T-helper 17 cell (primary cell): ENCODE measurements around the gene GUSB. TPM values are rescaled to one million over a fixed set of nuclear protein-coding genes. Genes with fewer than 3 reads are reported as not detected.

Source experiments
- ATAC-seq: fragments of 150-1000 bp; cut with Tn5 transposase; 2 replicates; pipeline ENCODE4 v1.10.0; 2021; ENCODE audit warnings: mild to moderate bottlenecking, moderate library complexity
- DNase-seq, 3 donors: peaks; one replicate each; pipeline versions ENCODE4 v3.0.0 to v3.0.0-alpha.2; 2020 to 2021
- H3K9me3 ChIP-seq: one replicate; pipeline ENCODE4 v1.7.0; 2013; ENCODE audit warnings: low read length, mild to moderate bottlenecking; ENCODE audit not compliant: control insufficient read depth, poor library complexity, severe bottlenecking
- H3K27ac Mint-ChIP-seq: one replicate; pipeline ENCODE4 v1.8.0; 2022; ENCODE audit warnings: mild to moderate bottlenecking, moderate library complexity, mixed read lengths
- H3K27me3 Mint-ChIP-seq: one replicate; pipeline ENCODE4 v1.8.0; 2022; ENCODE audit warnings: mixed read lengths
- H3K36me3 Mint-ChIP-seq: one replicate; pipeline ENCODE4 v1.8.0; 2022; ENCODE audit warnings: low read depth, mixed read lengths
- H3K4me1 Mint-ChIP-seq: one replicate; pipeline ENCODE4 v1.8.0; 2022; ENCODE audit warnings: mild to moderate bottlenecking, mixed read lengths
- H3K4me3 Mint-ChIP-seq: one replicate; pipeline ENCODE4 v1.8.0; 2022; ENCODE audit warnings: mild to moderate bottlenecking, moderate library complexity, mixed read lengths
- total RNA-seq, 4 donors: library from RNA in 2 of 4; stranded (reverse) in 2 of 4; gene quantifications; one replicate each; pipeline ENCODE4 v1.2.3 and lab custom pipeline; 2022 to 2026

GUSB gene
- total RNA-seq, 2 donors from 2014 or later, result 31.4 to 48.2 TPM

- peaks cover 12% of the 10 kb centered on the region for H3K36me3 Mint-ChIP-seq
- H3K27ac Mint-ChIP-seq, result no peak overlapping the region
Observed at GRCh38 chr7:65938336-65938895, 43.6 kb downstream of the GUSB start.

GRCh38 chr7:65937296-65937695 lies 44.7 kb downstream of the GUSB start:
- H3K36me3 Mint-ChIP-seq, result peaks cover 12% of the 10 kb centered on the region
- peaks cover 3% of the 10 kb centered on the region for H3K4me1 Mint-ChIP-seq
- ATAC-seq, result no peak
- no peak overlapping the region for H3K4me3 Mint-ChIP-seq
- H3K27ac Mint-ChIP-seq, result no peak overlapping the region
- no peak for DNase-seq
- no peaks in the 10 kb centered on the region for H3K9me3 ChIP-seq
- no peaks in the 10 kb centered on the region for H3K27me3 Mint-ChIP-seq

More at GRCh38 chr7:65938336-65938895, 43.6 kb downstream of the GUSB start:
- ATAC-seq, result no peak
- Mint-ChIP-seq H3K4me3 (no peak overlapping the region), H3K4me1 (no peaks in the 10 kb centered on the region), H3K27me3 (no peaks in the 10 kb centered on the region)
- DNase-seq, result no peak
- no peaks in the 10 kb centered on the region for H3K9me3 ChIP-seq

GRCh38 chr7:65931685-65932084 lies 50.3 kb downstream of the GUSB start:
- no peak overlapping the region for H3K27ac Mint-ChIP-seq
- no peak overlapping the region for H3K4me3 Mint-ChIP-seq
- H3K4me1 Mint-ChIP-seq, result peaks cover 17% of the 10 kb centered on the region
- DNase-seq (no peak), ATAC-seq (no peak)
- H3K9me3 ChIP-seq, result no peaks in the 10 kb centered on the region
- peaks cover 5% of the 10 kb centered on the region for H3K36me3 Mint-ChIP-seq
- H3K27me3 Mint-ChIP-seq, result no peaks in the 10 kb centered on the region

GRCh38 chr7:65927489-65928448 lies 54.2 kb downstream of the GUSB start:
- ATAC-seq, result no peak
- Mint-ChIP-seq H3K4me3 (no peak overlapping the region), H3K4me1 (peaks cover 27% of the 10 kb centered on the region), H3K36me3 (no peaks in the 10 kb centered on the region), H3K27ac (no peak overlapping the region), H3K27me3 (no peaks in the 10 kb centered on the region)
- no peak for DNase-seq
- no peaks in the 10 kb centered on the region for H3K9me3 ChIP-seq

GRCh38 chr7:65926588-65926987 lies 55.4 kb downstream of the GUSB start:
- H3K36me3 Mint-ChIP-seq, result peaks cover 3% of the 10 kb centered on the region
- ATAC-seq (no peak), DNase-seq (no peak)
- no peak overlapping the region for H3K4me3 Mint-ChIP-seq
- H3K27me3 Mint-ChIP-seq, result no peaks in the 10 kb centered on the region
- peaks cover 22% of the 10 kb centered on the region for H3K4me1 Mint-ChIP-seq
- H3K9me3 ChIP-seq, result no peaks in the 10 kb centered on the region
- no peak overlapping the region for H3K27ac Mint-ChIP-seq

GRCh38 chr7:65925040-65925439 lies 57.0 kb downstream of the GUSB start:
- peaks cover 4% of the 10 kb centered on the region for H3K36me3 Mint-ChIP-seq
- no peak overlapping the region for H3K4me3 Mint-ChIP-seq
- DNase-seq (no peak), ATAC-seq (no peak)
- H3K4me1 Mint-ChIP-seq, result peaks cover 22% of the 10 kb centered on the region
- H3K27ac Mint-ChIP-seq, result no peak overlapping the region
- H3K9me3 ChIP-seq, result no peaks in the 10 kb centered on the region
- H3K27me3 Mint-ChIP-seq, result no peaks in the 10 kb centered on the region

GRCh38 chr7:65924193-65924592 lies 57.8 kb downstream of the GUSB start:
- no peak overlapping the region for H3K4me3 Mint-ChIP-seq
- H3K36me3 Mint-ChIP-seq, result peaks cover 5% of the 10 kb centered on the region
- ATAC-seq (no peak), DNase-seq (no peak)
- no peaks in the 10 kb centered on the region for H3K9me3 ChIP-seq
- H3K4me1 Mint-ChIP-seq, result peaks cover 22% of the 10 kb centered on the region
- H3K27me3 Mint-ChIP-seq, result no peaks in the 10 kb centered on the region
- no peak overlapping the region for H3K27ac Mint-ChIP-seq

- DNase-seq, result no peak
- ATAC-seq, result no peak
- Mint-ChIP-seq H3K4me1 (peaks cover 17% of the 10 kb centered on the region), H3K36me3 (peaks cover 5% of the 10 kb centered on the region), H3K4me3 (no peak overlapping the region), H3K27me3 (no peaks in the 10 kb centered on the region), H3K27ac (no peak overlapping the region)
- no peaks in the 10 kb centered on the region for H3K9me3 ChIP-seq
Observed at GRCh38 chr7:65923316-65923715, 58.7 kb downstream of the GUSB start.

- H3K27ac Mint-ChIP-seq, result no peak overlapping the region
- no peak for DNase-seq
- no peaks in the 10 kb centered on the region for H3K9me3 ChIP-seq
- H3K4me1 Mint-ChIP-seq, result peaks cover 10% of the 10 kb centered on the region
- peaks cover 2% of the 10 kb centered on the region for H3K36me3 Mint-ChIP-seq
- no peak overlapping the region for H3K4me3 Mint-ChIP-seq
- H3K27me3 Mint-ChIP-seq, result no peaks in the 10 kb centered on the region
- ATAC-seq, result no peak
Observed at GRCh38 chr7:65915921-65916657, 65.9 kb downstream of the GUSB start.

- Mint-ChIP-seq H3K4me3 (no peak overlapping the region), H3K27me3 (no peaks in the 10 kb centered on the region), H3K27ac (no peak overlapping the region), H3K36me3 (no peaks in the 10 kb centered on the region), H3K4me1 (peaks cover 6% of the 10 kb centered on the region)
- no peak for ATAC-seq
- H3K9me3 ChIP-seq, result no peaks in the 10 kb centered on the region
- DNase-seq, result no peak
Observed at GRCh38 chr7:65912237-65912636, 69.8 kb downstream of the GUSB start.

Other genes with a start within 250 kb of the GUSB start
- 1 to 10 TPM; 5.5 to 7.1 TPM for gene VKORC1L1, start 109.1 kb downstream of the GUSB start, total RNA-seq
- 10 to 100 TPM; 12.7 to 16.5 TPM for gene ASL, start 93.6 kb upstream of the GUSB start, total RNA-seq
- 10 to 100 TPM; 35.2 to 40.3 TPM for gene CRCP, start 132.6 kb upstream of the GUSB start, total RNA-seq
- gene TPST1, start 223.1 kb upstream of the GUSB start, total RNA-seq, result under 1 TPM; 0.65 TPM